DLD1 (cell line): ENCODE results near the gene ARHGAP24.
"Not testable (repeated sequence)": the region's sequence is repeated elsewhere in the genome, so short reads cannot be mapped to it uniquely, and the experiment has no call there.

ENCODE experiments used
- in situ Hi-C: cut with HindIII; loops from 2 replicates; pipeline ENCODE4 v1.10.0; 2017; ENCODE audit warnings: low sequenced_read_pairs

ARHGAP24 gene

GRCh38 chr4:85515701-85516100, 40.8 kb downstream of the ARHGAP24 start:
- in situ Hi-C loops, result no loop called here

GRCh38 chr4:85518526-85518925, 43.6 kb downstream of the ARHGAP24 start:
- in situ Hi-C loops, result not testable (repeated sequence)

DNA sequence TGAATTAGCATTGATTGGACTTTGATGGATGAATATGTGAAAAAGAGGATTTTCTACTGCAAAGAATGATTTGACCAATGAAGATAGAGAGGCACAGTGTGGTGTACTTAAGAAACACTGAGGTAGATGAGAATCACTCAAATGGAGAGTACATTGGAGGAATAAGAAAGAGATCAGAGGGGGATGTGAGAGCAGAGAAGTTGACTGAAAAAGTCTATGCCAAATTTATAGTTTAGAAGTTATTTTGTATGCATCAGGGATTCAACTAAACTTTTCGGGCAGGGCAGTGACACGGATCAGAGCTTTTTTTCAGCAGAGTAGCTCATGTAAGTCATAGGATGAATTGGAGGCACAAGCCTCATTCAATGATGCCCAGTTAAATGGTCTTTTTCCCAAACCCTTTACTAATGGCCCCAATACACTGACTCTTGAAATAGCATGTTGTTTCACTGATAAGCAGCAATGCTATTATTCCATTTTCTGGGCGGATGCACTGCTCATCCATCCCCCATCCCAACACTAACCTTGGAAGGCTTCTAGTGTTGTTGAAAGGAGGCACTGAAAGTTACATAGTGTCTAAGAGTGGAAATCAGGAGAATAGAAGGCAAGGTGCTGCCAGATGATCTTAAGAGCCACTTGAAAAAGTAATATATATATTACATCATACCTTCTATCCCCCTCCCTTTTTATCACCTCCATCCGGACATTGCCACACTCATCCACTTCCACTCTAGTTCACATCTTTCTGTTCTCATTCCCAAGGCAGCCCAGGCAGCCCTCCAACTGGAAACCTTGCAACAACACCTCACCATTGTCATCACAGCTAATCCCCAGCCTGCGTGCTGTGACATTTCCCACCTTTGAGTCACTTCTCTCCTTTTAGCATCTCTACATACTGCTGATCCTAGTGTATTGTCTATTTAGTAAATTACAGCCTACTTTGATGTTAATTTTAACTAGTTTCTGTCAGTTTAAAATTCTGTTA, 46.1 kb downstream of the ARHGAP24 start:
- in situ Hi-C loops, result no loop called here

DNA sequence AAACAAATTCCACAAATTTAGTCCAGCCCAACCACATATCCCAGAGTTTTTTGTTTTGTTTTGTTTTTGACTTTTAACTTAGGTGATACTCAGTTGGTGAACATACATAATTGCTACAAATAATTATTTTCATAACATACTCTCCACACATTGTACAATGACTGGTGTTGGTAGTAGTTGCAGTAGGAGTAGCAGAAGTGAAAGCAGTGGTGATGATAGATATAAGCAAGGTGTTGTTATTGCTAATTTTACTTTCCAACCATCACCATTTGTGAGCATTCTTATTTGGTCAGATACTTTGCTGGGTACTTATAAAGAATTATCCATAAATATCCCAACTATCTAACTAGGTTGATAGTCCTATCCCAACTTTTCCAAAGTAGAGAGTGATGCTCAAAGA, 47.3 kb downstream of the ARHGAP24 start:
- in situ Hi-C loops, result no loop called here

GRCh38 chr4:85522836-85523235, 47.9 kb downstream of the ARHGAP24 start:
- in situ Hi-C loops, result no loop called here

- in situ Hi-C loops, result no loop called here
These were observed 52.9 kb downstream of the ARHGAP24 start for GRCh38 chr4:85527815-85528214.

DNA sequence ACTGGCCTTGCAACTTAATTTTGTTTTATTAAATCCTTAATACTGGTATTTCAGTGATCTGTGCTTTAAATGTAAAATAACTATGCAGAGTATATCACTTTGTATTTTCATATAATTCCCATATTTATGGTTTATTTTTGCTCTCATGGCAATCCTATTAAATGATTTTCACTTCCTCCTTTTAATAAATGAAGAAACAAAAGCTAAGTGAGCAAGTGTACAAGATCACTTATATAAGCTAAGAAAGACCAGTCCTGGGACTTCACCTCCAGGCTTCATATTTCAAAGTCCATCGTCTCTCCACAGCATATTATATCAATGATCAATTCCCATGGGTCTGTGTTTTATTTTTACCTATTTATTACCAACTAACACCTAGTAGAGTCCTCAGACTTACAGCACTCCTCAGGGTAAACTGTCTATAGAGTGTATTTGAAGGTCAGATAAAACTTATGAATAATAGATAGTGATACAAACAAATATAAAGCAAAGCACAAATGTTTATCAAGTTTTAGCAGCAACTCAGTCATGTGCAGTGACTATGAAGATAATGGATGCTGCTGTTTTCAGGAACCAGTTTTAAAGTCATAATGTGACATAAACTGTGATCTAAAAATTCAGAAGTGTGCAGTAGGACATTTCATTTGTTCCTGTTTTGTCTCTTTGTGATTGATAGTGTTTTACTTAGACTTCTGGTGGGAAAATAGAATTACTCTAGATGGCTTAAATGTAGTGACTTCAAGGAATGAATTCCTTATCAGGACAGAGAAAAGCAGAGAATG, 56.8 kb downstream of the ARHGAP24 start:
- in situ Hi-C loops, result no loop called here

GRCh38 chr4:85534120-85534519, 59.2 kb downstream of the ARHGAP24 start:
- in situ Hi-C loops, result no loop called here

DNA sequence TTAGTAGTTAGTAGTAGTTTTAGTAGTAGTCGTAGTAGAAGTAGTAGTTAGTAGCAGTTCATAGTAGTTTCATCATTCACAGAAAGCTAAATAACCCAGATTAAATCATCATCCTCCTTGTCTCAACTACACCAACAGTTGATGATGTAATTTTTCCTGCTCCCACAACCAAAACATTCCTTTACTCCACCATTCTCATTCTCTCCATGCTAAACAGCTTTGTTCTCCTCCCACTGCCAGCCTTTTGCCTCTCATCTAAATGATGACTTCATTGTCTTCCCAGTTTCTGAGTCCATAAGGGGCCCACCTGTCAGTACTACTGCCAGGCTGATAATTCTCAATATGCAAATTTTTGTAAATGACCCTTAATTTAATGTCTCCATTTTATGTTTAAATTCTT, 68.9 kb downstream of the ARHGAP24 start:
- in situ Hi-C loops, result no loop called here

GRCh38 chr4:85544751-85545150, 69.8 kb downstream of the ARHGAP24 start:
- in situ Hi-C loops, result no loop called here

GRCh38 chr4:85548116-85548515, 73.2 kb downstream of the ARHGAP24 start:
- in situ Hi-C loops, result no loop called here

DNA sequence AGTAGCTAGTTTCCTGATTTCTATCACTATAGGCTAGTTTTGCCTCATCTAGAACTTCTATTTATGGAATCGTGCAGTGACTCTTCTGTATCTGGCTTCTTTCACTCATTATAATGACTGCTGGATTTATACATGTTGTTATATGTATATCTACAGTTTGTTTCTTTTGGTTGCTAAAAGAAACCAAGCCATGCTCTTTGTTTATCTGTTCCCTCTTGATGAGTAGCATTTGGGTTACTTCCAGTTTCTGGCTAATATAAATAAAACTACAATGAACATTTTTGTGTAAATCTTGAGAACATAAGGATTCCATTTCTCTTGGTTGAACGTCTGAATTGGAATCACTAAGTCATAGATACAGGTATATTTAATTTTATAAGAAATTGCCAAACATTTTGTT, 73.9 kb downstream of the ARHGAP24 start:
- in situ Hi-C loops, result no loop called here

GRCh38 chr4:85555206-85555605, 80.3 kb downstream of the ARHGAP24 start:
- in situ Hi-C loops, result no loop called here

DNA sequence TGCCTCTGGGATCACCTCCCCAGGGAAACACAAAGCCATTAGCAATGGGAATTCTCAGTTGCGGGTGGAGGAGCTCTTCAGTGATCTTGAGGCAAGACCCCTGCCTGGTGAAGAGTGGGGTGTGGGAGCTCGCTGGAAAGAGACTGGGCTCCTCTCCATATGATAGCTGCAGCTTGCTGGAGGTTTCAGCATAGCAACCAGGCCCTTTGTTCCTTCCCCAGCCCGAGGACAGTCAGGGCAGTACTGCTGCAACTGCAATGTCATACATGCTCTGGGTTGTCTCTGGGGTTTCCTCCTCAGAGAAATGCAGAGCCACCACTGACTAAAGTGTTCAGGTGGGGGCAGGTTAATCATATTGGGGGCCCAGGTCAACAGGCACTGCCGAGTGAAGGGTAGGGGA, 81.3 kb downstream of the ARHGAP24 start:
- in situ Hi-C loops, result no loop called here

DNA sequence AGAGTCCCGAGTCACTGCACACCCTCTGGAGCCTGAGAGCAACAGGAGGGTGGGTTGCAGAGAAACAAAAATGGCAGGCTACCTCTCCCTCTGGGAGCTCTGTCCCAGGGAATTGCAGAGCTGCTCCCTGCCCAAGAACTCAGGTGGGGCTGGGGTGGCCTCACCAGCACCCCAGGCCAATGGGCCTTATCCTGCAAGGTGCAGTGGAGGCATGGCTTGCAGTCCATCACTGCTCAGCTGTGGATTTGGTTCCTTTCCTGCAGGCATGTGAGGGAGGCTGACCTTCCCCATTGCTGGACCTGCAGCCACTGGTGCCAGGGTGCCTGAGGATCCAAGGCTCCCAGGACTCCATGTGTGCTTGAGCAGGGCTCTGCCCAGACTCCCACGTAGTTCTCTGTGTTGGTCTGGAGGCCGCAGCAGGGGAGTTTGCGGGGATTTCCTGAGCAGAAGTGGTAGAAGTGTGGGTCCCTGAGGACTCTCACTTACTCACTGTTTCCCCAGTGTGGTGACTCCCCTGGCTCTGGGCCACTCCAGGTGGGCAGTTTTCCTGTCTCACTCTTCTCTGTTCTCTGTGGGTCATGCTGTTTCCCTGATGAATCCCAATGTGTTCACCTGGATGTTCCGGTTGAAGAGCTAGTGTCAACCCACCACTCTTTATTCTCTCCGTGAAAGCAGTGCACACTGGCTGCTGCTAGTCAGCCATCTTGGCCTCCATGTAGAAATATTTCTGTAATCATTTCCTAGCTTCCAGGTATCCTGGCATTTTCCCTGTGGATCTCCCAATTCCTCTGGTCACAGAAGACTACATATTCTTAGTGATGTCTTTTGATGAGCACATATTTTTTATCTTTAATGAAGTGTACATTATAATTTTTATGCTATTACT, 82.3 kb downstream of the ARHGAP24 start:
- in situ Hi-C loops, result no loop called here

DNA sequence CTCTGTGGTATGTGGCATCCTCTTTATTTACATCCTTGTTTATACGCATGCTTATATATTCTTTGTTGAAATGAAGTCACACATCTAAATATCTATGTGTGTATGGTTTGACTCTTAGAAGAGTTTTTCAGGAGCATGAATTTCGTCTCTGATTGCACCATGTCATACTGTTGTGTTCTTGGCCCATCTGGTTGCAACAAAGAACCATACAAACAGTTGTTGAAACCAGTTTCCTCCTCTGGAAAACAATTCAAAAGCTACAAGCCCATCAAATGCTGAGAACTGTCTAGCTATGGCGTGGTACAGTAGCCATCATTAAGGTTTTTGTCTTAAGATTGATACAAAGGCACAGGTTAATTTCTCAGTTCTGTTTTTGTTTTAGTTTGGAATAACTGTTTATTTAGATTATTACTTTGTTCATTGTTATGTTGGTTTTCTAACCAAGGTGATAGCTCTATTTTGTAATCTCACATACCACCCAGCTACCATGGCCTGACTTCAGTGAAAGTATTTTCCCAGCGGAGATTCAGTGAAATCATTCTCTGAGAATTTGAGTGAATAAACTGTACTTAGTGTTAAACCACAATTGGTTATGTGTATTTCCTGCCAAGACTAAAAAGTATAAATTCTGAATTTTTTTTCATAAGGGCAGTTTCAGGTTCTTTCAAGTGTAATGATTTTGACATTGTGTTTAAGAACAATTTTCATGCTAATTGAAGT, 91.0 kb downstream of the ARHGAP24 start:
- in situ Hi-C loops, result no loop called here

DNA sequence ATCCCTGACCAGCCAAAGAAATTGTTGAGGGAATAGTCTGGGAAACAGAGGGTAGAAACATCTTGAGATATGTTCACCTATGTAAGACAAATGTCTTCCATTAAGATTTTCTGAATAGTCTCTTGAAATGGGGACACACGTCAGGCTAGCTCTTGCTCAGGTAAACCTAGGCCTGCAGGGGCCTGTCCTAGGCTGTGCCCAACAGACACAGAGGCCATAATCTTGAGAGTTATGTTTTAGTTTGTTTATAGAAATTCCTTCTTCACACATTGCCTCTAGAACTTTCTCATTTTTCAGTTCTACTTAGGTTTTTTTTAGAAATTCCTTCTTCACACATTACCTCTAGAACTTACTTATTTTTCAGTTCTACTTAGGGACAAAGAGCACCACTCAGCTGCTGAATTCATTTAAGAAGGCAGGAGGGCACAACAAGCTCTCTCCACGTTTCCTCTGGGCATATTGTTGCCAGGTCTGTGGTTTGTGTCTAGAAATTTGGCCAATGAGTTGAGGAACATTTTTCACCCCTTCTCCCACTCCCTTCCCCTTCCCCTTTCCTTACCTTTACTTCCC, 94.9 kb downstream of the ARHGAP24 start:
- in situ Hi-C loops, result no loop called here

GRCh38 chr4:85570388-85570787, 95.4 kb downstream of the ARHGAP24 start:
- in situ Hi-C loops, result no loop called here

- in situ Hi-C loops, result no loop called here
These were observed 96.1 kb downstream of the ARHGAP24 start for GRCh38 chr4:85571008-85571407.

GRCh38 chr4:85573270-85573669, 98.3 kb downstream of the ARHGAP24 start:
- in situ Hi-C loops, result no loop called here
